ENCODE results near the gene ANOS1. TPM values are rescaled to one million over a fixed set of nuclear protein-coding genes. Genes with fewer than 3 reads are reported as not detected.

The ANOS1 gene
- total and polyA plus RNA-seq, 2 of the 8 experiments (the other 6 are each of a cell fraction or from before 2014, with no cell fraction given) = 34.4 to 59.0 TPM

DNA sequence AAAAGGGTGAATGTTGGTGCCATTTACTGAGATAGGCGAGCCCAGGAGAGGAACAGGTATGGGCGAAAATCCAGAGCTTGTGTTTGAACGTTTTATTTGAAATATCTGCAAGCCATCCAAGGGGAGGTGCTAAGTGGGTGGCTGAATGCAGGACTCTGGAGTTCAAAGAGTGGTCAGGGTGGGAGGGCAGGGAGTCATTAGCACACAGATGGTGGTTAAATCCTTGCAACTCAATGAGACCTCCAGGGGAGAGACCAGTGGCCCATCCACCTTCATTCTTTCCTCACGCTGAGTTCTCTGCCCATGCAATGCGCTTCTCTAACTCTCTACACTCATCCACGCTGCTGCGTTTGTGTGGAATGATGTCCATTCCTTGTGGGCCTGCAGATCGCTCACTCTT is 166.2 kb downstream of the ANOS1 start (continued):
- TF ChIP-seq CHD7 (IDR thresholded peaks at IDR 0.05; ENCODE audit: insufficient replicate concordance, low read length) (no peak), SAP30 (IDR thresholded peaks at IDR 0.05; ENCODE audit: insufficient read depth, insufficient replicate concordance, low read length) (no peak), JUN (IDR thresholded peaks at IDR 0.05; ENCODE audit: low read depth, low read length) (no peak), SUZ12 (IDR thresholded peaks at IDR 0.05; ENCODE audit: low read length) (no peak), YY1 (IDR thresholded peaks at IDR 0.05; ENCODE audit: low read depth, low read length) (no peak), SP1 (IDR thresholded peaks at IDR 0.05; ENCODE audit: low read depth, low read length) (no peak), SRF (IDR thresholded peaks at IDR 0.05; ENCODE audit: low read depth, low read length) (no peak), RFX5 (IDR thresholded peaks at IDR 0.05; ENCODE audit: borderline replicate concordance, low read depth, low read length) (no peak)
- TF ChIP-seq, protein P1, sequence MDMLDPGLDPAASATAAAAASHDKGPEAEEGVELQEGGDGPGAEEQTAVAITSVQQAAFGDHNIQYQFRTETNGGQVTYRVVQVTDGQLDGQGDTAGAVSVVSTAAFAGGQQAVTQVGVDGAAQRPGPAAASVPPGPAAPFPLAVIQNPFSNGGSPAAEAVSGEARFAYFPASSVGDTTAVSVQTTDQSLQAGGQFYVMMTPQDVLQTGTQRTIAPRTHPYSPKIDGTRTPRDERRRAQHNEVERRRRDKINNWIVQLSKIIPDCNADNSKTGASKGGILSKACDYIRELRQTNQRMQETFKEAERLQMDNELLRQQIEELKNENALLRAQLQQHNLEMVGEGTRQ (IDR thresholded peaks at IDR 0.05; ENCODE audit: low read length) = no peak
